ENCODE measurements around the gene ATP5PD.
"Not testable (repeated sequence)": the region's sequence is repeated elsewhere in the genome, so short reads cannot be mapped to it uniquely, and the experiment has no call there.

ATP5PD gene

GRCh38 chr17:75077496-75078283 lies 30.9 kb upstream of the ATP5PD start:
- DNase-seq (ENCODE audit: low read depth, low spot score) = no peak

GRCh38 chr17:75077072-75077495 lies 30.3 kb upstream of the ATP5PD start:
- no peak for DNase-seq (ENCODE audit: low read depth, low spot score)

GRCh38 chr17:75075597-75076336 lies 29.0 kb upstream of the ATP5PD start:
- DNase-seq (ENCODE audit: low read depth, low spot score) = no peak

- no peak for DNase-seq (ENCODE audit: low read depth, low spot score)
Observed at GRCh38 chr17:75074532-75074931, 27.8 kb upstream of the ATP5PD start.

- no peak for DNase-seq (ENCODE audit: low read depth, low spot score)
Observed at GRCh38 chr17:75073618-75074047, 26.9 kb upstream of the ATP5PD start.

- not testable (repeated sequence) for DNase-seq (ENCODE audit: low read depth, low spot score)
Observed at GRCh38 chr17:75072909-75073308, 26.1 kb upstream of the ATP5PD start.

GRCh38 chr17:75071478-75072271 lies 24.9 kb upstream of the ATP5PD start:
- DNase-seq (ENCODE audit: low read depth, low spot score) = not testable (repeated sequence)

GRCh38 chr17:75069783-75070182 lies 23.0 kb upstream of the ATP5PD start:
- DNase-seq (ENCODE audit: low read depth, low spot score) = no peak

- no peak for DNase-seq (ENCODE audit: low read depth, low spot score)
Observed at GRCh38 chr17:75068750-75069149, 22.0 kb upstream of the ATP5PD start.

- no peak for DNase-seq (ENCODE audit: low read depth, low spot score)
Observed at GRCh38 chr17:75067856-75068255, 21.1 kb upstream of the ATP5PD start.

- DNase-seq (ENCODE audit: low read depth, low spot score) = no peak
Observed at GRCh38 chr17:75065562-75066151, 18.9 kb upstream of the ATP5PD start.

GRCh38 chr17:75064867-75065561 lies 18.2 kb upstream of the ATP5PD start:
- DNase-seq (ENCODE audit: low read depth, low spot score) = no peak

- no peak for DNase-seq (ENCODE audit: low read depth, low spot score)
Observed at GRCh38 chr17:75064460-75064859, 17.7 kb upstream of the ATP5PD start.

GRCh38 chr17:75064040-75064439 lies 17.3 kb upstream of the ATP5PD start:
- DNase-seq (ENCODE audit: low read depth, low spot score) = no peak

- no peak for DNase-seq (ENCODE audit: low read depth, low spot score)
Observed at GRCh38 chr17:75063626-75064025, 16.9 kb upstream of the ATP5PD start.

- DNase-seq (ENCODE audit: low read depth, low spot score) = no peak
Observed at GRCh38 chr17:75063201-75063600, 16.4 kb upstream of the ATP5PD start.

GRCh38 chr17:75061618-75062017 lies 14.8 kb upstream of the ATP5PD start:
- DNase-seq (ENCODE audit: low read depth, low spot score) = no peak

- no peak for DNase-seq (ENCODE audit: low read depth, low spot score)
Observed at GRCh38 chr17:75061055-75061438, 14.3 kb upstream of the ATP5PD start.

- DNase-seq (ENCODE audit: low read depth, low spot score) = no peak
Observed at GRCh38 chr17:75060434-75061054, 13.8 kb upstream of the ATP5PD start.
